DOHH2 (cell line): ENCODE data around the gene CXCL16.
A peak's percentile ranks its signal among the peaks of the same experiment; 100 is the strongest.

ENCODE experiments used
- H3F3A ChIP-seq: fragments of 200-600 bp; sonication (generic), shearing (Covaris generic); 2 replicates; pipeline ENCODE4 v1.6.0; 2016; ENCODE audit warnings: antibody characterized with exemption, mild to moderate bottlenecking; ENCODE audit not compliant: control insufficient read depth, insufficient read depth
- H3K27ac ChIP-seq: fragments of 200-600 bp; sonication (generic); 2 replicates; pipeline ENCODE4 v1.5.1; 2014; ENCODE audit warnings: low read depth, mild to moderate bottlenecking, low read length, moderate library complexity
- H3K27me3 ChIP-seq: fragments of 200-600 bp; sonication (generic); 2 replicates; pipeline ENCODE4 v1.6.1; 2014; ENCODE audit warnings: mild to moderate bottlenecking, low read length, mixed read lengths; ENCODE audit not compliant: control insufficient read depth
- H3K36me3 ChIP-seq: fragments of 200-600 bp; sonication (generic); 2 replicates; pipeline ENCODE4 v1.6.1; 2014; ENCODE audit warnings: mild to moderate bottlenecking, low read length, moderate library complexity, mixed read lengths; ENCODE audit not compliant: control insufficient read depth
- H3K4me1 ChIP-seq: fragments of 200-600 bp; sonication (generic); 2 replicates; pipeline ENCODE4 v1.6.1; 2014; ENCODE audit warnings: mild to moderate bottlenecking, low read length, mixed read lengths; ENCODE audit not compliant: control insufficient read depth
- H3K4me2 ChIP-seq: fragments of 200-600 bp; sonication (generic); 2 replicates; pipeline ENCODE4 v1.6.0; 2014; ENCODE audit warnings: mild to moderate bottlenecking, low read length, moderate library complexity
- H3K4me3 ChIP-seq: fragments of 200-600 bp; sonication (generic); 2 replicates; pipeline ENCODE4 v1.5.1; 2014; ENCODE audit warnings: mild to moderate bottlenecking, low read length, mixed read lengths
- H3K79me2 ChIP-seq: fragments of 200-600 bp; sonication (generic); 2 replicates; pipeline ENCODE4 v1.6.1; 2014; ENCODE audit warnings: mild to moderate bottlenecking, low read length, mixed read lengths; ENCODE audit not compliant: control insufficient read depth
- H3K9me2 ChIP-seq: fragments of 200-600 bp; sonication (generic); replicated peaks from 2 replicates; pipeline ENCODE4 v1.6.1; 2014; ENCODE audit warnings: mild to moderate bottlenecking, low read length, mixed read lengths; ENCODE audit not compliant: control insufficient read depth
- H3K9me3 ChIP-seq: fragments of 200-600 bp; sonication (generic); 2 replicates; pipeline ENCODE4 v1.6.1; 2014; ENCODE audit warnings: antibody characterized with exemption, low read length, mixed read lengths; ENCODE audit not compliant: control insufficient read depth, insufficient read depth
- H4K20me1 ChIP-seq: fragments of 200-600 bp; sonication (generic); 2 replicates; pipeline ENCODE4 v1.6.0; 2014; ENCODE audit warnings: low read depth, mild to moderate bottlenecking, antibody characterized with exemption, low read length, moderate library complexity; ENCODE audit not compliant: control insufficient read depth, insufficient read depth
- CTCF ChIP-seq: fragments of 200-600 bp; sonication (generic); IDR thresholded peaks from one replicate; pipeline ENCODE4 v1.5.1; 2014; ENCODE audit warnings: antibody characterized with exemption, mild to moderate bottlenecking, low read depth, low read length; ENCODE audit not compliant: poor library complexity, severe bottlenecking
- EZH2phosphoT487 ChIP-seq: fragments of 200-600 bp; sonication (generic); IDR thresholded peaks from 2 replicates; pipeline ENCODE4 v1.6.1; 2017; ENCODE audit warnings: borderline replicate concordance, mild to moderate bottlenecking, antibody characterized with exemption, low read length, moderate library complexity, mixed read lengths

Gene CXCL16

GRCh38 chr17:4739122-4740024 lies at the start of gene CXCL16, which contains the start of gene ZMYND15:
Gene CXCL16 (minus strand): TSS chr17:4739928. CDS start chr17:4739339, 589 bp downstream.
Gene ZMYND15 (plus strand): TSS chr17:4739833. CDS start chr17:4740549, 716 bp downstream.
- Histone ChIP-seq H3K9me2 (no peaks in the 10 kb centered on the region), H3K36me3 (no peaks in the 10 kb centered on the region), H4K20me1 (no peaks in the 10 kb centered on the region; the same call in 1 of the 2 replicates), H3K9me3 (no peaks in the 10 kb centered on the region), H3K27ac (no peak within 1 kb of the TSS), H3F3A (0 out of 2 replicates have a peak, but pooled peaks cover 2% of the 10 kb centered on the region), H3K27me3 (peaks cover 35% of the 10 kb centered on the region), H3K4me2 (peak within 1 kb of the TSS; percentile 74), H3K79me2 (no peaks in the 10 kb centered on the region), H3K4me1 (peaks cover 22% of the 10 kb centered on the region), H3K4me3 (peak within 1 kb of the TSS; percentile 62)
- TF ChIP-seq CTCF, result no peak
- TF ChIP-seq EZH2phosphoT487, result peak; percentile 71; the same call in 1 of the 2 replicates

GRCh38 chr17:4788807-4789700 lies 49.3 kb upstream of the CXCL16 start, which contains the start of gene GLTPD2:
Gene GLTPD2 (plus strand): TSS chr17:4788964. CDS start chr17:4789012, 48 bp downstream.
- peak within 1 kb of the TSS; percentile 78 for H3K4me3 ChIP-seq
- TF ChIP-seq EZH2phosphoT487 (no peak), CTCF (no peak)
- no peaks in the 10 kb centered on the region for H3K36me3 ChIP-seq
- H3K27ac ChIP-seq, result no peak within 1 kb of the TSS
- peaks cover 4% of the 10 kb centered on the region; the same call in 1 of the 2 replicates for H3F3A ChIP-seq
- H3K27me3 ChIP-seq, result peaks cover 15% of the 10 kb centered on the region
- no peaks in the 10 kb centered on the region for H3K9me3 ChIP-seq
- peaks cover 15% of the 10 kb centered on the region for H3K4me1 ChIP-seq
- peak within 1 kb of the TSS; percentile 91 for H3K4me2 ChIP-seq
- no peaks in the 10 kb centered on the region for H3K79me2 ChIP-seq
- no peaks in the 10 kb centered on the region for H3K9me2 ChIP-seq
- no peaks in the 10 kb centered on the region for H4K20me1 ChIP-seq

- Histone ChIP-seq H3K4me2 (no peak overlapping the region), H3K4me3 (no peak overlapping the region)
Measured at GRCh38 chr17:4788159-4788806, 48.6 kb upstream of the CXCL16 start.

More at GRCh38 chr17:4788159-4788806, 48.6 kb upstream of the CXCL16 start:
- Histone ChIP-seq H3K4me1 (peaks cover 15% of the 10 kb centered on the region), H3K27me3 (peaks cover 15% of the 10 kb centered on the region), H4K20me1 (no peaks in the 10 kb centered on the region), H3K9me2 (no peaks in the 10 kb centered on the region), H3F3A (peaks cover 4% of the 10 kb centered on the region; the same call in 1 of the 2 replicates), H3K9me3 (no peaks in the 10 kb centered on the region), H3K27ac (no peak overlapping the region), H3K36me3 (no peaks in the 10 kb centered on the region), H3K79me2 (no peaks in the 10 kb centered on the region)
- TF ChIP-seq CTCF (no peak), EZH2phosphoT487 (no peak)
